Activated naive CD4-positive, alpha-beta T cell treated with anti-CD3 and anti-CD28 coated beads for 36 hours (primary cell): Measurements from ENCODE around the gene BLTP3A. TPM values are rescaled to one million over a fixed set of nuclear protein-coding genes. Genes with fewer than 3 reads are reported as not detected.
"Not testable (repeated sequence)": the region's sequence is repeated elsewhere in the genome, so short reads cannot be mapped to it uniquely, and the experiment has no call there.

Source experiments
- CTCF ChIA-PET: fragments of 350-600 bp; sonication (Branson Sonifier 250); formaldehyde crosslinking; loops from one replicate; lab custom pipeline; 2021; ENCODE audit warnings: antibody characterized with exemption; lab: Charles Lee
- DNase-seq: peaks from one replicate; pipeline ENCODE4 v3.0.0-alpha.2; 2020
- H3K27ac Mint-ChIP-seq: one replicate; pipeline ENCODE4 v1.8.0; 2021; ENCODE audit warnings: mild to moderate bottlenecking, mixed read lengths
- H3K27me3 Mint-ChIP-seq: one replicate; pipeline ENCODE4 v1.8.0; 2021; ENCODE audit warnings: low read depth, mixed read lengths
- H3K36me3 Mint-ChIP-seq: one replicate; pipeline ENCODE4 v1.8.0; 2021; ENCODE audit warnings: low read depth, mixed read lengths
- H3K4me1 Mint-ChIP-seq: one replicate; pipeline ENCODE4 v1.8.0; 2021; ENCODE audit warnings: low read depth, mixed read lengths
- H3K4me3 Mint-ChIP-seq: one replicate; pipeline ENCODE4 v1.8.0; 2021; ENCODE audit warnings: mild to moderate bottlenecking, moderate library complexity, mixed read lengths
- H3K9me3 Mint-ChIP-seq: one replicate; pipeline ENCODE4 v1.8.0; 2021; ENCODE audit warnings: mixed read lengths
- intact Hi-C: fragments of 100-400 bp; cut with micrococcal nuclease; formaldehyde crosslinking; loops from one replicate; pipeline ENCODE4 v1.15.1; 2023
- total RNA-seq, 2 experiments: library from RNA; stranded (reverse); gene quantifications; one replicate each; pipeline ENCODE4 v1.2.3, GENCODE V29; 2021

The BLTP3A gene
- total RNA-seq, 2 experiments from 2014 or later, result 17.0 to 17.9 TPM

- Mint-ChIP-seq H3K4me1 (peaks cover 18% of the 10 kb centered on the region), H3K27ac (no peak overlapping the region), H3K36me3 (peaks cover 13% of the 10 kb centered on the region), H3K27me3 (no peaks in the 10 kb centered on the region), H3K4me3 (no peak overlapping the region), H3K9me3 (no peaks in the 10 kb centered on the region)
- intact Hi-C loops, result no loop called here
- no peak for DNase-seq
- CTCF ChIA-PET, result no interaction called here
These were observed 31.8 kb upstream of the BLTP3A start for GRCh38 chr6:34760108-34760507.

GRCh38 chr6:34761681-34762080, 30.2 kb upstream of the BLTP3A start:
- CTCF ChIA-PET, H3K27me3 Mint-ChIP-seq: not testable (repeated sequence)

GRCh38 chr6:34768148-34768547, 23.7 kb upstream of the BLTP3A start:
- Mint-ChIP-seq H3K27me3 (no peaks in the 10 kb centered on the region), H3K27ac (no peak overlapping the region), H3K4me1 (peaks cover 17% of the 10 kb centered on the region), H3K4me3 (no peak overlapping the region), H3K9me3 (no peaks in the 10 kb centered on the region), H3K36me3 (peaks cover 28% of the 10 kb centered on the region)
- CTCF ChIA-PET, result interaction anchor here (0.6 kb wide), 1 partner anchor 17 kb away, joined by 4 read pairs; no protein-coding TSS in a partner anchor
- intact Hi-C loops, result no loop called here
- DNase-seq, result no peak

More at GRCh38 chr6:34761681-34762080, 30.2 kb upstream of the BLTP3A start:
- H3K9me3 Mint-ChIP-seq, H3K4me3 Mint-ChIP-seq, H3K27ac Mint-ChIP-seq, intact Hi-C loops, DNase-seq: not testable (repeated sequence)
- H3K36me3 Mint-ChIP-seq, result peaks cover 12% of the 10 kb centered on the region
- H3K4me1 Mint-ChIP-seq, result peaks cover 16% of the 10 kb centered on the region

DNA sequence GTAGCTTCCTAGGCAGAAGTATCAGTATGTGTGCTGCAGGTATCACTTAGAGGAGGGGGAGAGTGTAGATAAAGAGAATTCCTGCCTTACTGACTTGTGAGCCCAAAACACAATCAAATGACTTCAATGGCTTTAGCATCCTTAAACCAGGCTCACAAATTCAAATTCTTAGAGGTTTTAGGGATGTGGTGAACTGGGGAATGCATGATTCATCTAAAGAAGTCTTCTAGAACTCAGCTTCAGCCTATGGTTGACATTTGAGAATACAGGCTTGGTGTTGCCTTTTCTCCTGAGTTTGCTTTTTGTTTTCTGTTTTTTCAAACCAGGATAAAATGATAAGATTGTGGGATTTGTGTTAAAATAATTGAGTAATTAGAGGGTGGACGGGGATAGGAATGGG, 20.2 kb upstream of the BLTP3A start:
- CTCF ChIA-PET, result interaction anchor here (0.6 kb wide), 1 partner anchor 32 kb away, joined by 3 read pairs; no protein-coding TSS in a partner anchor
- H3K27ac Mint-ChIP-seq, result no peak overlapping the region

GRCh38 chr6:34772940-34773339, 18.9 kb upstream of the BLTP3A start:
- Mint-ChIP-seq H3K4me3 (no peak overlapping the region), H3K27me3 (no peaks in the 10 kb centered on the region), H3K4me1 (peaks cover 15% of the 10 kb centered on the region), H3K27ac (no peak overlapping the region), H3K9me3 (no peaks in the 10 kb centered on the region), H3K36me3 (peaks cover 28% of the 10 kb centered on the region)
- CTCF ChIA-PET, result interaction anchor here (0.6 to 0.7 kb wide), 2 partner anchors 118 to 153 kb away, joined by 3 to 4 read pairs; no protein-coding TSS in a partner anchor
- intact Hi-C loops, result no loop called here
- no peak for DNase-seq

More for the DNA sequence above, 20.2 kb upstream of the BLTP3A start:
- intact Hi-C loops, result no loop called here
- H3K4me1 Mint-ChIP-seq, result peaks cover 15% of the 10 kb centered on the region
- no peaks in the 10 kb centered on the region for H3K9me3 Mint-ChIP-seq
- no peak overlapping the region for H3K4me3 Mint-ChIP-seq
- no peaks in the 10 kb centered on the region for H3K27me3 Mint-ChIP-seq
- peaks cover 32% of the 10 kb centered on the region for H3K36me3 Mint-ChIP-seq
- no peak for DNase-seq

DNA sequence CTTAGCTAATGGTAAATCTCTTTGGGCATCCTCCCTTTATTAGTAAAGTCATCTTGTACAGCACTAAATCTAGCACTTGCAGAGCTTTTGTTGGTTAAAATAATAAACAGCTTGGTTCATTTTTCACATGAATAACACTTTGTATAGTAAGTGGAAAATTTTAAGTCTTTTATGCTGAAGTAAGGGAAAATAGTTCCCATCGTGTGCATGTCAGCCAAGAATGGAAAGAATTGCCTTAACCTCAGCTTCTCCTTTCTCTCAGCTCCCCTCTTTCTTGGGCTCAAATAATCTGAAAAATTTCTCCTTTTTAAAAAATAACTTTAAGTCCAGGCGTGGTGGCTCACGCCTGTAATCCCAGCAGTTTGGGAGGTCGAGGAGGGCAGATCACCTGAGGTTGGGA, 18.0 kb upstream of the BLTP3A start:
- intact Hi-C loops, result no loop called here
- Mint-ChIP-seq H3K27me3 (no peaks in the 10 kb centered on the region), H3K36me3 (peaks cover 27% of the 10 kb centered on the region), H3K4me3 (no peak overlapping the region), H3K4me1 (peaks cover 15% of the 10 kb centered on the region), H3K9me3 (no peaks in the 10 kb centered on the region), H3K27ac (no peak overlapping the region)
- no peak for DNase-seq
- CTCF ChIA-PET, result interaction anchor here (0.6 to 0.7 kb wide), 2 partner anchors 324 to 420 kb away, joined by 3 read pairs; no protein-coding TSS in a partner anchor

- no peak overlapping the region for H3K4me3 Mint-ChIP-seq
- no peaks in the 10 kb centered on the region for H3K9me3 Mint-ChIP-seq
- intact Hi-C loops, result no loop called here
- H3K4me1 Mint-ChIP-seq, result peaks cover 13% of the 10 kb centered on the region
- DNase-seq, result no peak
- no peaks in the 10 kb centered on the region for H3K27me3 Mint-ChIP-seq
- no peak overlapping the region for H3K27ac Mint-ChIP-seq
- CTCF ChIA-PET, result interaction anchor here (0.6 kb wide), 1 partner anchor 316 kb away, joined by 3 read pairs; no protein-coding TSS in a partner anchor
- peaks cover 23% of the 10 kb centered on the region for H3K36me3 Mint-ChIP-seq
These were observed 16.9 kb upstream of the BLTP3A start for GRCh38 chr6:34774967-34775366.

DNA sequence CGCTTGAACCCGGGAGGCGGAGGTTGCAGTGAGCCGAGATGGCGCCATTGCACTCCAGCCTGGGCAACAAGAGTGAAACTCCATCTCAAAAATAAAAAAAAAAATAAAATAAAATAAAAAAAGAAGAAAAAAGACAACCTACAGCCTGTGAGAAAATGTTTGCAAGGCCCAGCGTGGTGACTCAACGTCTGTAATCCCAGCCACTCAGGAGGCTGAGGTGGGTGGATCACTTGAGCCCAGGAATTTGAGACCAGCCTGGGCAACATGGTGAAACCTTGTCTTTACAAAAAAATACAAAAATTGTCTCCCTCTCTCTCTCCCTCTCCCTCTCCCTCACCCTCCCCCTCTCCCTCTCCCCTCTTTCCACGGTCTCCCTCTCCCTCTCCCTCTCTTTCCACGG, 6.5 kb upstream of the BLTP3A start:
- intact Hi-C loops, result not testable (repeated sequence)

DNA sequence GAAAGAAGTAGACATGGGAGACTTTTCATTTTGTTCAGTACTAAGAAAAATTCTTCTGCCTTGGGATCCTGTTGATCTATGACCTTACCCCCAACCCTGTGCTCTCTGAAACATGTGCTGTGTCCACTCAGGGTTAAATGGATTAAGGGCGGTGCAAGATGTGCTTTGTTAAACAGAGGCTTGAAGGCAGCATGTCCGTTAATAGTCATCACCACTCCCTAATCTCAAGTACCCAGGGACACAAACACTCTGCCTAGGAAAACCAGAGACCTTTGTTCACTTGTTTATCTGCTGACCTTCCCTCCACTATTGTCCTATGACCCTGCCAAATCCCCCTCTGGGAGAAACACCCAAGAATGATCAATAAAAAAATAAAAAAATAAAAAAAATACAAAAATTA, 4.7 kb upstream of the BLTP3A start:
- intact Hi-C loops, H3K4me3 Mint-ChIP-seq, CTCF ChIA-PET, H3K27ac Mint-ChIP-seq, H3K36me3 Mint-ChIP-seq, H3K27me3 Mint-ChIP-seq, DNase-seq, H3K9me3 Mint-ChIP-seq, H3K4me1 Mint-ChIP-seq: not testable (repeated sequence)

More for the DNA sequence above, 6.5 kb upstream of the BLTP3A start:
- H3K4me1 Mint-ChIP-seq, H3K4me3 Mint-ChIP-seq, DNase-seq, H3K27ac Mint-ChIP-seq, H3K9me3 Mint-ChIP-seq, H3K36me3 Mint-ChIP-seq, H3K27me3 Mint-ChIP-seq: not testable (repeated sequence)
- CTCF ChIA-PET, result interaction anchor here (0.7 kb wide), 1 partner anchor 17 kb away, joined by 4 read pairs; no protein-coding TSS in a partner anchor

DNA sequence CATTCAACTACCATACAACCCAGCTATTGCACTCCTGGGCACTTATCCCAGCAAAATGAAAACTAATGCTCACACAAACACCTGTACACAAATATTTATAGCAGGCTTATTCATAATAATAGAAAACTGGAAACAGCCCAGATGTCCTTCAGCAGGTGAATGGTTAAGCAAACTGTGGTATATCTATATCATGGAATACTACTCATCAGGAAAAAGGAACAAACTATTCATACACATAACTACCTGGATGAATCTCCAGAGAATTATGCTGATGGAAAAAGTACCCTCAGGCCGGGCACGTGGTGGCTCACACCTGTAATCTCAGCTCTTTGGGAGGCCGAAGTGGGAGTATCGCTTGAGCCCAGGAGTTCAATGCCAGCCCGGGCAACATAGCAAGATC, 3.8 kb upstream of the BLTP3A start:
- CTCF ChIA-PET, result no interaction called here
- H3K4me1 Mint-ChIP-seq, result peaks cover 8% of the 10 kb centered on the region
- no peak overlapping the region for H3K27ac Mint-ChIP-seq
- H3K4me3 Mint-ChIP-seq, result no peak overlapping the region
- no peak for DNase-seq
- peaks cover 3% of the 10 kb centered on the region for H3K36me3 Mint-ChIP-seq
- intact Hi-C loops, result no loop called here
- no peaks in the 10 kb centered on the region for H3K9me3 Mint-ChIP-seq
- no peaks in the 10 kb centered on the region for H3K27me3 Mint-ChIP-seq

DNA sequence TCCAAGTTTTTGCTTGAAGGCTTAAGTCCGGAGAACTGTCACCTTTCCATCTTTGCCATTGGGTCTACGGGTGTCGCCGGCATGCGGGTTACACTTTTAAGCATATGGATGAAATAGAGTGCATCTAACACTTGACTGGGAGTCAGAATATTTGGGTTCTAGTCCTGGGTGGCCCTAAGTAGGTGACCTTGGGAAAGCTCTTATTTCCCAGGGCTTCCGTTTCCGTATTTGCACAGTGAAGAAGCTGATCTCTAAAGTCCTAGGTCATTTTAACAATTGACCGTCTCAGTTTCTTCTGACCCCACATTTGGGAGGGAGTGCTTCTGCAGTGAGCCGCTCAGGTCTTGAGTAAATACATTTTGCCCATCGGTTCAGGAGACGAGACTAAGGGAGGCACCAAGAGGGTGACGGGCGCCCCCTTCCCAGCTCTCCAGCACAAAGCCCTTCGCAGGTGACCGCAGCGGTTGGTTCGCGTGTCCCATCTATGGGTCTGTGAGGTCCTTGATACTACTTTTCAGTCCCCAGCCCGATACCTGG, 651 bp upstream of the BLTP3A start:
- CTCF ChIA-PET, result interaction anchor here (0.7 to 1.6 kb wide), 9 partner anchors 10 to 609 kb away, joined by 3 to 6 read pairs (median 3); partner anchors contain the start of gene TAF11
- DNase-seq, result peak; percentile 53
- intact Hi-C loops, result loop anchor here (2.0 kb wide), 1 partner anchor 264 kb away; no protein-coding TSS in a partner anchor
- Mint-ChIP-seq H3K9me3 (no peaks in the 10 kb centered on the region), H3K27me3 (no peaks in the 10 kb centered on the region), H3K4me1 (peaks cover 14% of the 10 kb centered on the region), H3K4me3 (peak overlapping the region; percentile 90), H3K27ac (peak overlapping the region; percentile 86), H3K36me3 (peaks cover 6% of the 10 kb centered on the region)

DNA sequence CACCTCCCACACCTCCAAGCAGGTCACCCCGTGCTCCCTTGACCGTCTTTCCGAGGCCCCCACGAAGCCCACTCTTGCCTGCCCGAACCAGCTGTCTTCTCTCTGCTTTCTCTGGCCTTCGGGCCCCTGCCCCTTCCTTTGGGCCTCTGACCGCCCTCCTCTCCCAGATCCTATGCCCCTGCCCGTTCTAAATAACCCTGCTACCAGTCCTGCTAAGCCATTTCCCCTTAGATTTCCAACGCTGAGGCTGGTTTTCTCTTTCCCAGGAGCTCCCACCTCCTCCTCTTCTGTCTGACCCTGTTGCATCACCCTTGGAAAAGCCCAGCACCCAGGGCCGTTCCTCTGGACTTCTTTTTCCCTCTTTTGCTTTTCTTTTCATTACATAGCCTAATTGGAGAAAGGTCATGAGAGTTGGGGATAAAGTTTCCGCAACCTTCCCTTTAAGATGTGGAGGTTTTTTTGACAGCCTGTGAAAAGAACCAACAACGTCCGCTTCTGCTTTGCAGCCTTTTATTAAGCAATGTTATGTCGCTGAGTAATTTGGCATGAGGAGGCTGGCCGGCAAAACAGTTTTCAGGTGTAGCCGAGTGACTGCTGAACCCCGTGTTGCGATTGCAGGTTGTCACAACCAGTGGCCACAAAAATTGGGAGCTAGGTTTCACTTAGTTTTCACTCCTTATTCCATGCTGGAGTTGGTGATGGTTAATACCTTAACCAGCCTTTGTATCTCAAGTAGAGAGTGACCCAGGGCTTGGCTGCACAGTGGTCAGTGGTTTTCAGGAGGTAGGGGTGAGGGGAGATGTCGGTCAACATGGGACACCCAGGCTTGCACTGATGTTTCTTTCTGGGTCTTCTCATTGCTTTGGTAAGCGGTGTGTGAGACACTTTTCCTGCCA, 970 bp downstream of the BLTP3A start:
- Mint-ChIP-seq H3K4me3 (peak overlapping the region; percentile 90), H3K36me3 (peaks cover 7% of the 10 kb centered on the region), H3K27me3 (no peaks in the 10 kb centered on the region), H3K9me3 (no peaks in the 10 kb centered on the region), H3K27ac (peak overlapping the region; percentile 78), H3K4me1 (peaks cover 14% of the 10 kb centered on the region)
- intact Hi-C loops, result loop anchor here (1.0 to 2.0 kb wide), 5 partner anchors 18 to 120 kb away; partner anchors contain the start of genes ILRUN, SNRPC and TAF11
- DNase-seq, result peak; percentile 52
- CTCF ChIA-PET, result interaction anchor here (1.3 to 1.6 kb wide), 3 partner anchors 12 to 136 kb away, joined by 3 to 6 read pairs (median 6); partner anchors contain the start of gene TAF11
